ENCODE results near the gene LRRC3C.
"Not testable (repeated sequence)": the region's sequence is repeated elsewhere in the genome, so short reads cannot be mapped to it uniquely, and the experiment has no call there.

Gene LRRC3C, protein sequence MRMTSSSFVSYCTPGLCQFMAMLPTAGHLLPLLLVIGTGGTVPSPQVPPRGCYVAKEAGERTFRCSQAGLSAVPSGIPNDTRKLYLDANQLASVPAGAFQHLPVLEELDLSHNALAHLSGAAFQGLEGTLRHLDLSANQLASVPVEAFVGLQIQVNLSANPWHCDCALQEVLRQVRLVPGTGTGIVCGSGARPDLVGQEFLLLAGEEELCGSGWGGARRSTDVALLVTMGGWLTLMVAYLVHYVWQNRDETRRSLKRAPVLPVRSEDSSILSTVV

DNA sequence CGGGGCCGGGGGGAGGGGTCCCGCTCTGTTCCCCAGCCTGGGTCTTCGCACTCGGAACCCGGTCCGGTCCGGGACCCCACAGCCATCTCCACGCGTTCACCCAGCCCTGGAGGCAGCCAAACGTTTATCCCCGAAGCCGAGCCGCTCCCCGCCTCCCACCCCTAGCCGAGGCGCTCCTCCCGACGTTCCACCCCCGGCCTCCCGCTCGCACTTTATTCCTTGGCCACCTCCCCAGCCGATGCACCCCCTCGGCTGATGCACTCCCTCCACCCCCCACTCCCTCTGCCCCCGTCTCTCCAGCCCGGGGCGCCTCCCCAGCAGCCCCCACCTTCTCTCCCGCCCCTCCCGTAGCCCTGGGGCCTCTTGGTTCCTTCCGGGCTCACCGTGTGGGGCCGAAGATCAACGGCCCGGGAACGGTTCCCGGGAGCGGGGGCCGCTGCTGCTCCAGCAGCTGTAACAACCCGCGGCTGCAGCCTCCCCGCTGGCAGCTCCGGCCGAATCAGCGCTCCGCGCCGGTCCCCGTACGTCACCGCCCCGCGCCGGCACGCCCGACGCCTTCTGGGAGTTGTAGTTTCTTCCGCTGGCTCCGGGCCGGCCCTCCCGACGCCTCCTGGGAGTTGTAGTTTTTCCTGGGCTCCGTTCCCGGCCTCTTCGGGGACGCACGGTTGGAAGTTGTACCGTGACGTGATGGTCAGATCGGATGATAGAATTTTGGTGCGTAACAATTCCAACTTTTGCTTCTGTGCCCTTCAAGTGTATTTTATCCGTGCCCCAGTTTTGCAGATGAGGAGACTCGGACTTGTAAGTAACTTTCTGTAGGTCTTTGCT, at the start of gene LRRC3C, which contains the start of gene ORMDL3:
Gene LRRC3C, plus strand, starts transcription at position 632 of the 828 bp plus-strand sequence. CDS start 13,792 bp downstream, outside the sequence.
Gene ORMDL3, minus strand, starts transcription at position 501 of the 828 bp plus-strand sequence. CDS start 3,398 bp downstream, outside the sequence.
- peak; percentile 87 to 95 for DNase-seq

DNA sequence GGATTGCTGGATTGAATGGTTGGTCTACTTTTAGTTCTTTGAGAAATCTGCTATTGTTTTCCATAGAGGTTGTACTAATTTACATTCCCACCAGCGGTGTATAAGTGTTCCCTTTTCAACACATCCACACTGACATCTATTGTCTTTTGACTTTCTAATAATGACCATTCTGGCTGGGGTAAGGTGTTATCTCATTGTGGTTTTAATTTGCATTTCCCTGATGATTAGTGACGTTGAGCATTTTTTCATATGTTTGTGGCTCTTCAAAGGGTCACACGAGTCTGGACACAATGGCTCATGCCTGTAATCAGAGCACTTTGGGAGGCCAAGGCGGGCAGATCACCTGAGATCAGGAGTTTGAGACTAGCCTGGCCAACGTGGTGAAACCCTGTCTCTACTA, 41.4 kb upstream of the LRRC3C start:
- not testable (repeated sequence) for DNase-seq

DNA sequence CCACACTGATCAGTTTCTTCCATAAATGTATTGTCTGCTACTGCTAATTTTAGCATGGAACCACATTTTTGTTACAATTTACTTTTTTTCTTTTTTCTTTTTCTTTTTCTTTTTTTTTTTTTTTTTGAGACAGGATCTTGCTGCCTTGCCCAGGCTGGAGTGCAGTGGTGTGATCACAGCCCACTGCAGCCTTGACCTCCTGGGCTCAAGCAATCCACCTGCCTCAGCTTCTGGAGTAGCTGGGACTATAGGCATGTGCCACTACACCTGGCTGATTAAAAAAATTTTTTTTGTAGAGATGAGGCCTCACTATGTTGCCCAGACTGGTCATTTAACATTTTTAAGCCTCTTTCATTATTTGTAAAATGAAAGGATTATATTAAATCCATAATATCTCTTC, 40.5 kb upstream of the LRRC3C start:
- no peak for DNase-seq

DNA sequence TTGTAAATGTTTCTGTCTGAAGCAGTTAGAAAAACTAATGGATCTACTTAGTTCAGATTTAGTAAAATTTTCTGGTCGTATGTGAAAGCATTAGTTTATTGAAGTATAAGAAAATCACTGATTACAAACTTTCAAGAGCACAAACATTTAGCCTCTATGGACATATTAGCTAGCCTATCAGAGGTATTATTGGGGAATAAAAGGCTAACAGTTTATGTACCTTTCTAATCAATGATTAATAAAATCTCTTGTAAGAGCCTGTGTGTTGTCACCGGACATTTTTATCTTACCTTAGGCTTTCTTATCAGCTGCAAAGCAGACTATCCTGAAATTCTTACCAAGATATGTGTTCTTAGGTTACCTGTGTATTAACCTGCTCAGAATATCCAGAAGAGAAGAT, 38.3 kb upstream of the LRRC3C start:
- DNase-seq = no peak

DNA sequence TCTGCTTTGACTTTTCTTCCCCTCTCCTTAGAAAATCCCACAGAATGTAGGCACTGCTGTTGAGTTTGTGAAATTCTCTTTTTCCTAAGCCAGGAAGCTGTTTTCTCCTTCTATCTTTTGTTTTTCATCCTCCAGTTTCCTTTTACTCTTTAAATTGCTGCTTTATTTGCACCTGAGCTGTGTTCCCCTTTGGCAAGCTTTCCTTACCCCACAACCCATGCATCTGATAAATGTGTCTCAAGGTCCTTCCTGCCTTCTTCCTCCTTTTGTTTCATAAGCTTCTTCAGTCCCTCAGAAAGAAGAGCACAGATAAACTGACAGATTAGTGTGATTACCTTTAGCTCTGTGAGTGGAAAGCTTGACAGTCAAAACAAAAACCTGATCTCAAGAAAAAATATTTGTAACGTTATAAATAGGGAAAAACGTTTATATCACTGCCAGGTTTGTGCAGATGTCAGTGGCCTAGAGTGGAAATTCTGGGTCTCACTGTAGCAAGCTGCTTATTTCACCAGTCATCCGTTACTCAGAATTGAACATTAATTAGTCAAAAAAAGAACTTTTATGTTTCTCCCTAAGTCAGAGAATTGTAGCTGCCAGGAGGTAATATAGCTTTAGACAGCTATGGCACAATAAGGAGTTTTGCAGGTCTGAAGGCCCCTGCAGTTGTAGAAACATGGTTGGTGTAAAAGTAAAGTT, 32.7 kb upstream of the LRRC3C start:
- no peak for DNase-seq

DNA sequence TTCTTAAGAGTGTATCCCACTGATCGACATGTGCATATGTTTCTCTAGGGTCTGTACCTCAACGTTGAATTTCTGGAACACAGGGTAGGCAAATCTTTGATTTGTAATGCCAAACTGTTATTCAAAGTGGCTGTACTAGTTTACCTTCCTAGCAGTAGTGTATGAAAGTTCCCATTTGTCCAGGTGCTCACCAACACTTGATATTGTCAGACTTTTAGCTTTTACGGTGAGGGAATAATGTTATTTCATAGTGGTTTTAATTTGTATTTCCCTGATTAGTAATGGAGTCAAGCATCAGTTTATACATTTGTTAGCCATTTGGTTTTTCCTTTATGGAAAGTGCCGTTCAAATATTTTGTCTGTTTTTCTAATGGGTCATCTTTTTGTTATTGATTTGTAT, 29.4 kb upstream of the LRRC3C start:
- DNase-seq = no peak

DNA sequence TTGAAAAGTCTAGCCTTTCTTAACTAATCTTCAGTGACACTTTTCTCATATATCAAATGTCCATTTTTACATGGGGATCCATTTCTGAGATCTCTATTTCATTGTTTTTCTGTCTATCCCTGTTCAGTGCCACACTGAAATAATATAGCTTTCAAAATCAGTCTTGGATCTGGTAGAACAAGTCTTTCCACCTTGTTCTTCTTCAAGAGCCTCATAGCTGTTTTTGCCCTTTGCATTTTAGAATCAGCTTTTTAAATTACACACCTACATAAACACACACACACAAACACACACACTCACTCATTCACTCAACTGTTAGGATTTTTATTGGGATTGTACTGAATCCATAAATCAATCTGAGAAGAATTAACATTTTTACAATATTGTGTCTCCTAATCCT, 28.3 kb upstream of the LRRC3C start:
- DNase-seq = no peak

DNA sequence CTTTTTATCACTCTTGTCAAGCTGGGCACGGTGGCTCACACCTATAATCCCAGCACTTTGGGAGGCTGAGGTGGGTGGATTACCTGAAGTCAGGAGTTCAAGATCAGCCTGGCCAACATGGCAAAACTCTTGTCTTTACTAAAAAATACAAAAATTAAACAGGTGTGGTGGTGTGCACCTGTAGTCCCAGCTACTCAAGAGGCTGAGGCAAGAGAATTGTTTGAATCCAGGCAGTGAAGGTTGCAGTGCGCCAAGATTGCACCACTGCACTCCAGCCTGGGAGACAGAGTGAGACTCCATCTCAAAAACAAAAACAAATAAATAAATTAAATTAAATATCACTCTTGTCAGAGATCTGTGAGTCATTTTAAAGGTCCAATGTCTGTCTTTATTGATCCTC, 25.5 kb upstream of the LRRC3C start:
- DNase-seq = not testable (repeated sequence)

DNA sequence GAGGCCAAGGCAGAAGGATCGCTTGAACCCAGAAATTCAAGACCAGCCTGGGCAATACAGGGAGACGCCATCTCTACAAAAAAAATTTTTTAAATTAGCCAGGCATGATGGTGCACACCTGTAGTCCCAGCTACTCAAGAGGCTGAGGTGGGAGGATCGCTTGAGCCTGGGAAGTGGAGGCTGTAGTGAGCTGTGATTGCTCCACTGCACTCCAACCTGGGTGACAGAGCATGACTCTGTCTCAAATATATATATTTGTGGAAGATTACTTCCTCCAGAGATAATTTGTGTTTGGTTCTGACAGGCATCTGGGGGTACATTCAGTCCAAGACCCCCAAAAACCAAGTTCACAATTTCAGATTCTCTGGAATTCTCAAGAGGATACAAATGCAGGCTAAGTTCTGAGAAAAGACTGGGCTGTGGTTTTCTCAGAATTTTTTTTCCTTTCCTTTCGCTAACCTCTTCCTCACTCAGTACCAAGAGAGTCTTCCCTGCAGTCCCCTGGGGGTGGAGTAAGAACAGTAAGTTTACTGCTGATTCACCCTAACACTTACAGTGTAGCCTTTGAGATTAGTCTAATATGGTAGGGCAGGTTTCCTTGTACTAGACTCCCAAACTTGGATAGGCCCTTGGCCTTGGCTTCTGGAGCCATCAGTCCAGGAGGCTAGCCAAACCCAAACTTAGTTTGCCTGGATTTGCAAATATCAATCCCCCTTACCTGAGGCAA, 24.2 kb upstream of the LRRC3C start:
- no peak for DNase-seq

DNA sequence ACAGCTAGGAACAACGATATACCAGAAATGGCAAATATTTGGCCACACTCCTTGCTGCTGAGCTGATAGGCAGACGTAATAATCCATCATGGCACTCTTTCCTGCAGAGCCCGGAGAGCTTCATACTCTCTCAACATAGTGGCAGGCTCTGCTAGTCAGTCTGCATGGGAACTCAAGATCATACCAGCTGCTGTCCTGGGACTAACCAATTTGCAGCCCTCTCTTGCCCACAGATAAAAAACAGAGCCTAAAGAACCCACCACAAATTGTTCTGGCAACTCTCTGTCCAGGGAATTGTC, 22.6 kb upstream of the LRRC3C start:
- DNase-seq = no peak

DNA sequence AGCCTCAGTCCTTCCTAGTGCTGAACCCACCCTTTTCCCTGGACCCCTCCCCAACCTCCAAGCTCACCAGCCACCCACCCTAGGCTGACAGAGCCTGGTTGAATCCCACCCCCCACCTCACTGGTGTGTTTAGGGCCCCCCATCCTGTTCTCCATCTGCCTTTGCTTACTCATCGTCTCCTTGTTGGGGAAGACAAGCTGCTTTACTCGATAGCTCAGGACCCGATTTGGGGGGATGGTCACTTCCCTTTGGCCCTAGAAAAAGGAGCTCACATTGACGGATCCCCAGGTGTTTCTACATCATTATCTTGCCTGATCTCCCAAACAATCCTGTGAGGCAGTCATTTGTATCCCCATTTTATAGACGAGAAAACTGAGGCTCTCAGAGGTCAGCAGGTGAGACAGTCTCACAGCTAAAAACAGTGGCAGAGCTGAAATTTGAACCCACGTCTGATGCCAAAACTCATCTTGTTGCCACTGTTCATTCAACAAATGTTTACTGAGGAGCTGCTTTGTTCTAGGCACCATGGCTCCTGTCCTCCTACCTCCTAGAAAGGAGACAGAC, 18.7 kb upstream of the LRRC3C start:
- no peak for DNase-seq

DNA sequence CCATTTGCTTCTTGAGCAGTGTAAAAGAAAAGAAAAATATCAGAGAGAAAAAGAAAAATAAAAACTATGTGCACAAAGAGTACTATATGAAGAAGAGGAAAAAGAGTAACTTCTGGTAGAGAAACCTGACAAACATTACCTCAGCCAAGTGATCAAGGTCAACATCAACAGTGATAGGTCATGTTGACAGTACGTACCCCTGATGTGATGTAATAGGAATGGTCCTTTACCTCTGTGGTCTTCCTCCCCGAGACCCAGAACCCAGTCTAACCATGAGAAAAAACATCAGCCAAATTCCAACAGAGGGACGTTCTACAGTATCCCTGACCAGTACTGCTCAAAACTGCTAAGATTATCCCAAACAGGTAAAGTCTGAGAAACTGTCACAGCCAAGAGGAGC, 13.5 kb upstream of the LRRC3C start:
- DNase-seq = no peak

DNA sequence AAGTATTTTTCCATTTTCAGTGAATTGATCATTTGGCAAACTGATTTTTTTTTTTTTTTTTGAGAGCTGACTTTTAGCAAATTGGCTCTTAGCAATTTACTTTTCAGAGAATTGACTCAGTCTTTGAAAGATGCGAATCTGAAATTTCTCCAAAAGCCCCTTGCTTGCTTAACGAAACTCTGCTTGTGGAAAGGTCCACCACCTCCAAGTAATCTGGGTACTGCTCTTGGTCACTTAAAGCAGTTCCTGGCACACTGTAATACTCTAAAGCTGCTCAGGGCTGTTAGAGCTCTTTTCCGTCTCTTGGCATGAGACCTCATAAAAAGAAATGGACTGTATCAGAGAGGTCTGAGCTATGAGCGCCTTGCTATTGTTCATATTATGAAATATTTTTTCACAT, 12.0 kb upstream of the LRRC3C start:
- no peak for DNase-seq

DNA sequence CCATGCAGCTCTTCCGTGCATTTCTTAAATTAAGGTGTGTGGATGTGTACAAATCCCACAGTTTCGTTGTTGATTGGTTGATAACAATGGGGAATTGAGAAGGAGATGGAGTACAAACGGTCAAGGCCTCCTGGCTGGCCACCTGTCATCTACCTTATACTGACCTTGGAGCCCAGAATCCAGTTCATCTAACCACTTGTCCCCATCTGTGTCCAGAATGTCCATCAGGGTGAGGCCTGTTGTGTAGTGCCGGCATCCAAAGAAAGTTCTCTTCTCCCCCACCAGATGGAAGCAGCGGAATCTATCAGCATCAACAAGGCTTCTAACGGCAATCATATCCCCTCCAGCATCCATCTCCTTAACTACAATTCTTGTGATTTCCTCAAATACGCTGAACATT, 10.6 kb upstream of the LRRC3C start:
- DNase-seq = no peak

DNA sequence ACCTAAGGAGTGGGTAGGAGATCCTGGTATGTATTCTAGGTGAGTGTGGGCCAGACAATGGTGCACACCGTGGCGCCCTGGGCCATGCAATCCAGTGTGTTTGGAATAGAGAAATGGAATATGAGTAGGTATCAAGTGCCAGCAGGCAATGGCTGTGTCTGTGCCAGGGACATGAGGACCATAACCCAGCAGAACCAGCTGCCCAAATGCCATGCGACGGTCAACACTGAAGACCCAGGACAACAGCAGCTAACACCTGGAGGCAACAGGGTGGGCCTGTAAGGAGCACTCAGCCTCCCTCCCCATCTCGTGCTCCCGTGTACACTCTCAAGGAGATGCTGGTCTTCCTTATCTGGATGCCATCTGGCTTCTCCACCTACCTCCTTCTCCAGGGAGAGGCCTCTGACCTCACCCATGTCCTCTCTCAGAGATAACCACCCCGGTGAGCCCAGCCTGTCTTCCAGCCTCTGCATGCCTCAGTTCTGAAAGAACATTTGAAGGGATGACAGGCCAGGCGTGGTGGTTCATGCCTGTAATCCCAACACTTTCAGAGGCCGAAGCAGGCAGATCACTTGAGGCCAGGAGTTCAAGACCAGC, 8.3 kb upstream of the LRRC3C start:
- DNase-seq = no peak

DNA sequence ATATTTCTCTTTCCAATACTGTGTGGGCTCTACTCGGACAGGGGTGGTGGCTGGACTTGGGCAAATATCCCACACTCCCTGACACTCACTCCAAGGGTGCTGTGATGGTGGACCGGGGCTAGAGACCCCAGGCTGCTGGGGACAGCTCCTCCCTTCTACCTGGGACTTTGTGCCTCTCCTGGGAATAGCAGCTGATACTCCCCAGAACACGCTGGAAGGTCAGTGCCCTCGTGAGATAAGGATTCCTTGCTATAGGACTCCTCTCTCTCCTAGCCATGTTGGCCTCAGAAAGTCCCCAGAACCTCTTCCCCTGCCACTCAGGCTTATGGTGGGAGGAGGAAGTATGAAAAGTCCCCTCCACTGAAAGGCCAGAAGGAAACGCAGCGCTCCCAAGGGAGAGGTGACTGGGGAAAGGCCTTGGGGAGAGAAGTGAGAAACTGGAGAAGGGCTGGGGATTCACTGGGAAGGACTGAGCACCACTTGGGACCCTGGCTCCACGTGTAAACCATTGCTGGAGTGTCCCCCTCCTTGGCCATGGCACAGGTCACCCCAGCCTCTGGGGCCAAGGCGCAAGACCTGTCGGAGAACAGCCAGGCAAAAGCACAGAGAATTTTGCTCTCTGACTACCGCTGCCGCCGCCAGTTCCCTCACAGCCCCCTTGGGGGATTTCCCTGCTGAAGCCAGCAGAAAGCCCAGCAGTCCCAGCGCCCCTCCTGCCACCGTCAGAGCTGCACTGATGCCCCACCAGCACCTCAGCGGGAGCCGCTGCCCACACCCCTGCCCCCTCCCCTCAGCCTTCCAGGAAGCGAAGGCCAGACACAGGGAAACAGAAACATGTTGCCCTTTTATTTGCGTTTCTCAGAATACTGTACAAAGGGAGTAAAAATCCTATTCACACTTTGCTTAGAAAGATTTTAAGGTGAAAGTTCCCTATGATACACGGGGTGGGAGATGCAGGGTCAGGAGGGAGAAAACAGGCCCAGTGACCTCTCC, 7.0 kb upstream of the LRRC3C start:
- no peak for DNase-seq

DNA sequence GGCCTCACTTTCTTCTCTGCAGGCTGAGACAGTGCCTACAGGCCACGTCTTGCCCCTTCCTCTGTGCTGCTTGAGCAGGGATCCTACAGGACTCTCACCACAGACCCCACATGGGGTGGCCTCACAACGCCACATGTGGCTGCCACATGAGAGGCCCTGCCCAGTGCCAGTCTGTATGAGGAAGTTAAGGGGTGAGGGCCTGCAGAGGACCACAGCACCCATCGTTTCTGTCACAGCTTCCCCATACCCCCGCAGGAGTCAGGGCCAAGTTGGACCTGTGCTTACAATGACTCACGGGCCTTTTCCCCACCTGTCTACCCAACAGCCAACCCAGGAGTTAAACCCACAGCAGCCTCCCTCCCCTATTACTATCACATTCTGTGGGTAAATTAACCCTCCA, 6.2 kb upstream of the LRRC3C start:
- no peak for DNase-seq

DNA sequence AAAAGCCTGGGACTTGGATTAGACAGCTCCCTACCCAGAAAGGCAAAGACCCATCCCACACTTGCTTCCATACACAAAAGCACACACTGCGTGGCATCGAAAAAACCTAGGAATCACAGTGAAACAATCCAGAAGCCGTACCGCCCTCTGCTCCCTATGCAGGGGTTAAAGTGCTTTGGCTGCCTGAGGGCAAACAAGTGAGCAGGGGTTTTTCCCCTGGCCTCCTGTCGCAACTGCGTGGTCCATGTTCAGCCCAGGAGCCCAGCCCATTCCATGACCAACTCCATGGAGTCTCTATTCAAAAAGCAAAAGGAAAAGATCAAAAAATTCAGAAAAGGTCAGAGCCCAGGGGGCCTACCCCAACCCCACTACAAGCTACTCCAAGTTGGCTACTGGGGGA, 5.5 kb upstream of the LRRC3C start:
- no peak for DNase-seq

DNA sequence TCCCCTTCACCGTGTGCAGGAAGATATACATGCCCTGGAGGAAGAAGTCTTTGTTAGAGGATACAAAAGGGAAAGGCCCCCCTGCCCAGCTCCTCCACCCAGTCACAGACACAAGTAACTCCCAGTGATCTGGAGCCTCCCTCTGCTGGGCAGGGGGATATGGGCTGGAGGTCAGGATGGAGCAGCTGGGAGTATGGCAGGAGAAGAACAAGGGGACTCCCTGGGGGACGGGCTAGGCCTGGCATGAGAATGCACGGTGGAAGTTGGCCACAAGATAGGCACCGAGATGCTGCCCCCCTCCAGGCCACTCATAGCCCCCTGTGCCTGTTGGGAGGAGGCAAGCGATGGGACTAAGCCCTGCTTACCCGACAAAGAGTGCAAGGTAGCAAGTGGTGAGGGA, 4.3 kb upstream of the LRRC3C start:
- no peak for DNase-seq

DNA sequence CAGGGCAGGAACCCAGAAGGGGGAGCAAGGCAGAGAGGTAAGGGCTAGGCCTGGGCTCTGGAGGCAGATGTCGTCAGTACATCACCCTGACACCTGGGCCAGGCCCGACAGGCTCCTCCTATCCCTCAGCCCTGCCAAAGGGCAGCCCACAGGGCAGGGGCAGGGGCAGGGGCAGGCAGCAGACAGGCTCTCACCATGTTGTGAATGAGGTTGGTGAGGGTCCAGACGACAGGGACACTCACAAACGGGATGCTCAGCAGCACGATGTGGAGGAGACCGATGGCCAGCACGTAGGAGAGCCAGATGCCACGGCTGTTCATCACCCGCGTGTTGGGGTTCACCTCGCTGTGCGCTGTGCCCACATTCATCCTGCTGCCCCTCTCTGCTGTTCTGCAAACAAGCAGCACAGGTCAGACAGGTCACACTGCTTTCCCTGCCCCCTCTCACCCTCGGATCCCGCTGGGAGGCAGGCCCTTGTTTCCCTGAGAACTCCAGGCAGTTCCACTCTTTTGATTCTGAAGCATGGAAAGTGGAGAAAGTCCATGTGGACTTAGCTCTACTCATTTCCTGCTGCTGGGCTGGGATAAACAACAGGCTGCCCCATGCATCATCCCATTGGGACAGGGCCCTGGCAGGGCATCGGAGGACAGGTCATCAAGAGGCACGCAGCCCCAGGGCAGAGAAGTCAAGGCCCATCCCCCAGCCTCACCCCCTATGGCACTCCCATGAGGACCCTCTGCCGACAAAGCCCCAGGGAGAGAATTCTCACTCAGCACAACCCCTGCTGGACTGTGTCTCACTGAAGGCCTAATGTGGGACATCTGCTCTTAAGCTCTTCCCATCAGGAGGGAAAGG, 3.5 kb upstream of the LRRC3C start:
- no peak for DNase-seq
